Loucy (cell line): ENCODE measurements around the gene RAB24.

Source experiments
- H2AFZ ChIP-seq: fragments of 200-600 bp; sonication (generic); 2 replicates; pipeline ENCODE4 v1.6.0; 2016; ENCODE audit warnings: antibody characterized with exemption, mild to moderate bottlenecking, low read length, moderate library complexity
- H3F3A ChIP-seq: fragments of 200-600 bp; 2 replicates; pipeline ENCODE4 v1.6.0; 2016; ENCODE audit warnings: antibody characterized with exemption, low read depth, mild to moderate bottlenecking
- H3K27me3 ChIP-seq: fragments of 200-600 bp; sonication (generic); 2 replicates; pipeline ENCODE4 v1.6.1; 2014; ENCODE audit warnings: low read length, mild to moderate bottlenecking; ENCODE audit not compliant: insufficient read depth, poor library complexity, severe bottlenecking
- H3K36me3 ChIP-seq: fragments of 200-600 bp; sonication (generic); 2 replicates; pipeline ENCODE4 v1.6.1; 2016; ENCODE audit warnings: low read length; ENCODE audit not compliant: insufficient read depth
- H3K4me1 ChIP-seq: fragments of 200-600 bp; sonication (generic); 2 replicates; pipeline ENCODE4 v1.5.1; 2014; ENCODE audit warnings: low read length, mild to moderate bottlenecking; ENCODE audit not compliant: insufficient read depth, poor library complexity, severe bottlenecking
- H3K4me2 ChIP-seq: fragments of 200-600 bp; sonication (generic); 2 replicates; pipeline ENCODE4 v1.6.0; 2014; ENCODE audit warnings: antibody characterized with exemption, low read length, low read depth, mild to moderate bottlenecking; ENCODE audit not compliant: poor library complexity, severe bottlenecking
- H3K4me3 ChIP-seq: fragments of 200-600 bp; sonication (generic); 2 replicates; pipeline ENCODE4 v1.5.1; 2014; ENCODE audit warnings: low read length, mild to moderate bottlenecking, mixed read lengths; ENCODE audit not compliant: poor library complexity, severe bottlenecking
- H3K79me2 ChIP-seq: fragments of 200-600 bp; sonication (generic); 2 replicates; pipeline ENCODE4 v1.6.1; 2014; ENCODE audit warnings: low read length; ENCODE audit not compliant: insufficient read depth
- H3K9ac ChIP-seq: fragments of 200-600 bp; sonication (generic); 2 replicates; pipeline ENCODE4 v1.6.0; 2014; ENCODE audit warnings: mild to moderate bottlenecking, low read depth, low read length, moderate library complexity; ENCODE audit not compliant: poor library complexity, severe bottlenecking
- H3K9me2 ChIP-seq: fragments of 200-600 bp; sonication (generic); replicated peaks from 2 replicates; pipeline ENCODE4 v1.6.1; 2016; ENCODE audit warnings: low read depth, low read length, mixed read lengths
- H3K9me3 ChIP-seq: fragments of 200-600 bp; sonication (generic); 2 replicates; pipeline ENCODE4 v1.6.1; 2014; ENCODE audit warnings: mild to moderate bottlenecking, antibody characterized with exemption, low read length, low read depth; ENCODE audit not compliant: insufficient read depth
- H4K20me1 ChIP-seq: fragments of 200-600 bp; sonication (generic); 2 replicates; pipeline ENCODE4 v1.6.0; 2014; ENCODE audit warnings: antibody characterized with exemption, low read length, mild to moderate bottlenecking; ENCODE audit not compliant: insufficient read depth, poor library complexity, severe bottlenecking
- CTCF ChIP-seq: fragments of 200-600 bp; sonication (generic); conservative IDR thresholded peaks from 2 replicates; pipeline ENCODE4 v1.5.1; 2014; ENCODE audit warnings: mild to moderate bottlenecking, antibody characterized with exemption, low read length
- EZH2phosphoT487 ChIP-seq: fragments of 200-600 bp; IDR thresholded peaks from 2 replicates; pipeline ENCODE4 v1.6.1; 2018; ENCODE audit warnings: antibody characterized with exemption, mild to moderate bottlenecking, moderate library complexity, borderline replicate concordance

Gene RAB24

GRCh38 chr5:177336112-177336511, 32.6 kb upstream of the RAB24 start:
- peaks cover 40% of the 10 kb centered on the region; the same call in 1 of the 2 replicates for H3K36me3 ChIP-seq

GRCh38 chr5:177335701-177336065, 32.2 kb upstream of the RAB24 start:
- no peak overlapping the region for H3K4me2 ChIP-seq
- no peaks in the 10 kb centered on the region for H3F3A ChIP-seq
- H3K9ac ChIP-seq = no peak overlapping the region
- H3K9me2 ChIP-seq = no peaks in the 10 kb centered on the region
- no peaks in the 10 kb centered on the region for H3K27me3 ChIP-seq
- H2AFZ ChIP-seq = no peak overlapping the region
- TF ChIP-seq CTCF = no peak
- no peak for TF ChIP-seq EZH2phosphoT487
- peaks cover 12% of the 10 kb centered on the region; the same call in 1 of the 2 replicates for H3K79me2 ChIP-seq
- H3K4me3 ChIP-seq = no peak overlapping the region
- peaks cover 13% of the 10 kb centered on the region for H3K4me1 ChIP-seq
- no peaks in the 10 kb centered on the region for H3K9me3 ChIP-seq
- H4K20me1 ChIP-seq = no peaks in the 10 kb centered on the region
- peaks cover 40% of the 10 kb centered on the region; the same call in 1 of the 2 replicates for H3K36me3 ChIP-seq

More at GRCh38 chr5:177336112-177336511, 32.6 kb upstream of the RAB24 start:
- Histone ChIP-seq H3K27me3 (no peaks in the 10 kb centered on the region), H3K9me2 (no peaks in the 10 kb centered on the region), H3K4me2 (no peak overlapping the region), H3K9me3 (no peaks in the 10 kb centered on the region), H4K20me1 (no peaks in the 10 kb centered on the region), H3K4me3 (no peak overlapping the region), H3K79me2 (peaks cover 12% of the 10 kb centered on the region; the same call in 1 of the 2 replicates), H3K9ac (no peak overlapping the region), H2AFZ (no peak overlapping the region), H3F3A (no peaks in the 10 kb centered on the region), H3K4me1 (peaks cover 9% of the 10 kb centered on the region)
- no peak for TF ChIP-seq EZH2phosphoT487
- TF ChIP-seq CTCF = peak; percentile 69

GRCh38 chr5:177334781-177335700, 31.5 kb upstream of the RAB24 start:
- Histone ChIP-seq H3F3A (no peaks in the 10 kb centered on the region), H3K9me2 (no peaks in the 10 kb centered on the region), H3K9ac (no peak overlapping the region), H3K4me2 (no peak overlapping the region), H3K4me1 (peaks cover 16% of the 10 kb centered on the region), H3K36me3 (peaks cover 40% of the 10 kb centered on the region; the same call in 1 of the 2 replicates), H3K9me3 (no peaks in the 10 kb centered on the region), H3K79me2 (peaks cover 12% of the 10 kb centered on the region; the same call in 1 of the 2 replicates), H3K4me3 (no peak overlapping the region), H2AFZ (no peak overlapping the region), H3K27me3 (no peaks in the 10 kb centered on the region), H4K20me1 (no peaks in the 10 kb centered on the region)
- TF ChIP-seq EZH2phosphoT487 = no peak
- no peak for TF ChIP-seq CTCF
